Liver (tissue), 9 donors: ENCODE results near the gene RSPH4A. TPM values are rescaled to one million over a fixed set of nuclear protein-coding genes. Genes with fewer than 3 reads are reported as not detected.

Experiments used
- DNase-seq: peaks from one replicate; pipeline ENCODE4 v3.0.0-alpha.2; 2017; ENCODE audit warnings: low spot score
- H3K27ac ChIP-seq, 2 donors: one replicate each; pipeline ENCODE4 v1.7.0; 2013; ENCODE audit warnings: inconsistent platforms in 2 of 2, low read length in 2 of 2, control low read depth in 1 of 2, low read depth in 1 of 2, mild to moderate bottlenecking in 1 of 2
- H3K27me3 ChIP-seq, 4 donors: one replicate each; pipeline versions ENCODE4 v1.6.1 to v1.7.0; 2013; ENCODE audit warnings: low read length in 3 of 4, inconsistent platforms in 1 of 4, mild to moderate bottlenecking in 1 of 4, moderate library complexity in 1 of 4; ENCODE audit not compliant: control insufficient read depth in 4 of 4, insufficient read depth in 4 of 4
- H3K36me3 ChIP-seq, 4 donors: one replicate each; pipeline versions ENCODE4 v1.6.1 to v1.7.0; 2013; ENCODE audit warnings: low read length in 3 of 4, mild to moderate bottlenecking in 3 of 4, low read depth in 1 of 4, moderate library complexity in 1 of 4; ENCODE audit not compliant: control insufficient read depth in 4 of 4, insufficient read depth in 3 of 4
- H3K4me1 ChIP-seq, 4 donors: one replicate each; pipeline versions ENCODE4 v1.6.1 to v1.7.0; 2013; ENCODE audit warnings: low read length in 3 of 4, mild to moderate bottlenecking in 3 of 4, moderate library complexity in 1 of 4; ENCODE audit not compliant: control insufficient read depth in 4 of 4, insufficient read depth in 4 of 4
- H3K4me3 ChIP-seq, 3 donors: one replicate each; pipeline versions ENCODE4 v1.6.1 to v1.7.0; 2013; ENCODE audit warnings: low read length in 3 of 3, control low read depth in 1 of 3, low read depth in 1 of 3, mild to moderate bottlenecking in 1 of 3
- H3K9ac ChIP-seq, 2 donors: one replicate each; pipeline ENCODE4 v1.7.0; 2013; ENCODE audit warnings: low read length in 2 of 2, mild to moderate bottlenecking in 2 of 2, moderate library complexity in 2 of 2, control low read depth in 1 of 2, low read depth in 1 of 2
- H3K9me3 ChIP-seq, 4 donors: one replicate each; pipeline versions ENCODE4 v1.6.1 to v1.7.0; 2013; ENCODE audit warnings: low read length in 3 of 4; ENCODE audit not compliant: control insufficient read depth in 4 of 4
- FOXA2 ChIP-seq: IDR thresholded peaks from 2 replicates; pipeline ENCODE4 v1.6.1; 2016; ENCODE audit warnings: antibody characterized with exemption
- HNF4A ChIP-seq, 2 donors: conservative IDR thresholded peaks; 2 replicates each; pipeline ENCODE4 v1.6.1; 2016; ENCODE audit warnings: antibody characterized with exemption in 2 of 2, mild to moderate bottlenecking in 2 of 2
- MAX ChIP-seq: IDR thresholded peaks from 2 replicates; pipeline ENCODE4 v1.6.1; 2016; ENCODE audit warnings: antibody characterized with exemption
- NR2F2 ChIP-seq: IDR thresholded peaks from 2 replicates; pipeline ENCODE4 v1.6.1; 2016; ENCODE audit warnings: antibody characterized with exemption
- RAD21 ChIP-seq, 2 donors: IDR thresholded peaks; 2 replicates each; pipeline ENCODE4 v1.6.1; 2016; ENCODE audit warnings: antibody characterized with exemption in 2 of 2, mild to moderate bottlenecking in 2 of 2
- RXRA ChIP-seq, 2 donors: IDR thresholded peaks; 2 replicates each; pipeline ENCODE4 v1.6.1; 2017 to 2018; ENCODE audit warnings: antibody characterized with exemption in 2 of 2, mild to moderate bottlenecking in 1 of 2
- SP1 ChIP-seq: IDR thresholded peaks from 2 replicates; pipeline ENCODE4 v1.6.1; 2018; ENCODE audit warnings: antibody characterized with exemption, mild to moderate bottlenecking
- WGBS: extraction: QIAGEN DNeasy Blood & Tissue Kit; methylation state at CpG from one replicate; pipeline ENCODE4 v1.1.7; 2013; 5-methylcytosine and 5-hydroxymethylcytosine counted together
- polyA plus RNA-seq, 2 donors: library from polyadenylated mRNA; stranded (reverse) in 1 of 2; unstranded in 1 of 2; fragments of 200-250 nt in 1 of 2; fragments of >200 nt in 1 of 2; fragmentation: Nextera tagmentation in 1 of 2; extraction: Ambion mirVana in 1 of 2; gene quantifications; one replicate each; pipeline versions ENCODE4 v1.2.1 to v1.2.3, GENCODE V29; 2013 to 2015
- total RNA-seq, 2 donors: library from RNA; depleted of rRNA; stranded (reverse); fragments of >200 nt; gene quantifications; one replicate each; pipeline ENCODE4 v1.2.3, GENCODE V29; 2014
- TF ChIP-seq, protein P1 (sequence below): IDR thresholded peaks from 2 replicates; pipeline ENCODE4 v1.6.1; 2016; ENCODE audit warnings: antibody characterized with exemption
- TF ChIP-seq, protein P2 (sequence below): IDR thresholded peaks from 2 replicates; pipeline ENCODE4 v1.6.1; 2016; ENCODE audit warnings: antibody characterized with exemption
- TF ChIP-seq, protein P3 (sequence below): fragments of 150-350 bp; IDR thresholded peaks from 2 replicates; pipeline ENCODE4 v1.5.1; 2017; ENCODE audit warnings: improper control_type of control experiment, low read depth, low read length; ENCODE audit not compliant: missing input control
- TF ChIP-seq, protein P4 (sequence below): IDR thresholded peaks from 2 replicates; pipeline ENCODE4 v1.6.1; 2016; ENCODE audit warnings: antibody characterized with exemption, mild to moderate bottlenecking
- donor health status: healthy.
- donor health status: healthy.
- donor health status: healthy.
- donor health status: healthy.
- donor health status: healthy.

Gene RSPH4A
- total and polyA plus RNA-seq, 4 donors = 0.06 to 0.50 (median 0.10) TPM; not detected in 1

- Histone ChIP-seq H3K36me3 (peaks cover 2 to 14% (median 5%) of the 10 kb centered on the region in 4 donors), H3K9ac (no peak overlapping the region), H3K27ac (no peak overlapping the region), H3K27me3 (no peaks in the 10 kb centered on the region), H3K4me1 (no peaks in the 10 kb centered on the region), H3K4me3 (no peak overlapping the region), H3K9me3 (no peaks in the 10 kb centered on the region)
- 88% methylated on average over 3 of the region's 3 CpGs for WGBS
- TF ChIP-seq, protein P1, sequence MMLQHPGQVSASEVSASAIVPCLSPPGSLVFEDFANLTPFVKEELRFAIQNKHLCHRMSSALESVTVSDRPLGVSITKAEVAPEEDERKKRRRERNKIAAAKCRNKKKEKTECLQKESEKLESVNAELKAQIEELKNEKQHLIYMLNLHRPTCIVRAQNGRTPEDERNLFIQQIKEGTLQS = no peak
- TF ChIP-seq FOXA2 = no peak
- TF ChIP-seq, protein P2, sequence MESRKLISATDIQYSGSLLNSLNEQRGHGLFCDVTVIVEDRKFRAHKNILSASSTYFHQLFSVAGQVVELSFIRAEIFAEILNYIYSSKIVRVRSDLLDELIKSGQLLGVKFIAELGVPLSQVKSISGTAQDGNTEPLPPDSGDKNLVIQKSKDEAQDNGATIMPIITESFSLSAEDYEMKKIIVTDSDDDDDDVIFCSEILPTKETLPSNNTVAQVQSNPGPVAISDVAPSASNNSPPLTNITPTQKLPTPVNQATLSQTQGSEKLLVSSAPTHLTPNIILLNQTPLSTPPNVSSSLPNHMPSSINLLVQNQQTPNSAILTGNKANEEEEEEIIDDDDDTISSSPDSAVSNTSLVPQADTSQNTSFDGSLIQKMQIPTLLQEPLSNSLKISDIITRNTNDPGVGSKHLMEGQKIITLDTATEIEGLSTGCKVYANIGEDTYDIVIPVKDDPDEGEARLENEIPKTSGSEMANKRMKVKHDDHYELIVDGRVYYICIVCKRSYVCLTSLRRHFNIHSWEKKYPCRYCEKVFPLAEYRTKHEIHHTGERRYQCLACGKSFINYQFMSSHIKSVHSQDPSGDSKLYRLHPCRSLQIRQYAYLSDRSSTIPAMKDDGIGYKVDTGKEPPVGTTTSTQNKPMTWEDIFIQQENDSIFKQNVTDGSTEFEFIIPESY = no peak
- TF ChIP-seq, protein P3, sequence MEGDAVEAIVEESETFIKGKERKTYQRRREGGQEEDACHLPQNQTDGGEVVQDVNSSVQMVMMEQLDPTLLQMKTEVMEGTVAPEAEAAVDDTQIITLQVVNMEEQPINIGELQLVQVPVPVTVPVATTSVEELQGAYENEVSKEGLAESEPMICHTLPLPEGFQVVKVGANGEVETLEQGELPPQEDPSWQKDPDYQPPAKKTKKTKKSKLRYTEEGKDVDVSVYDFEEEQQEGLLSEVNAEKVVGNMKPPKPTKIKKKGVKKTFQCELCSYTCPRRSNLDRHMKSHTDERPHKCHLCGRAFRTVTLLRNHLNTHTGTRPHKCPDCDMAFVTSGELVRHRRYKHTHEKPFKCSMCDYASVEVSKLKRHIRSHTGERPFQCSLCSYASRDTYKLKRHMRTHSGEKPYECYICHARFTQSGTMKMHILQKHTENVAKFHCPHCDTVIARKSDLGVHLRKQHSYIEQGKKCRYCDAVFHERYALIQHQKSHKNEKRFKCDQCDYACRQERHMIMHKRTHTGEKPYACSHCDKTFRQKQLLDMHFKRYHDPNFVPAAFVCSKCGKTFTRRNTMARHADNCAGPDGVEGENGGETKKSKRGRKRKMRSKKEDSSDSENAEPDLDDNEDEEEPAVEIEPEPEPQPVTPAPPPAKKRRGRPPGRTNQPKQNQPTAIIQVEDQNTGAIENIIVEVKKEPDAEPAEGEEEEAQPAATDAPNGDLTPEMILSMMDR = no peak
- no peak for TF ChIP-seq SP1
- TF ChIP-seq MAX = no peak
- no peak for DNase-seq
Observed at GRCh38 chr6:116649129-116649528, 32.9 kb downstream of the RSPH4A start.

- Histone ChIP-seq H3K36me3 (peaks cover 2 to 20% (median 7%) of the 10 kb centered on the region in 4 donors), H3K4me3 (no peak overlapping the region)
- no peak for TF ChIP-seq RAD21 (IDR thresholded peaks at IDR 0.05)
- TF ChIP-seq HNF4A (conservative IDR thresholded peaks at IDR 0.05) = no peak
- no peak for TF ChIP-seq SP1
- TF ChIP-seq, protein P4, sequence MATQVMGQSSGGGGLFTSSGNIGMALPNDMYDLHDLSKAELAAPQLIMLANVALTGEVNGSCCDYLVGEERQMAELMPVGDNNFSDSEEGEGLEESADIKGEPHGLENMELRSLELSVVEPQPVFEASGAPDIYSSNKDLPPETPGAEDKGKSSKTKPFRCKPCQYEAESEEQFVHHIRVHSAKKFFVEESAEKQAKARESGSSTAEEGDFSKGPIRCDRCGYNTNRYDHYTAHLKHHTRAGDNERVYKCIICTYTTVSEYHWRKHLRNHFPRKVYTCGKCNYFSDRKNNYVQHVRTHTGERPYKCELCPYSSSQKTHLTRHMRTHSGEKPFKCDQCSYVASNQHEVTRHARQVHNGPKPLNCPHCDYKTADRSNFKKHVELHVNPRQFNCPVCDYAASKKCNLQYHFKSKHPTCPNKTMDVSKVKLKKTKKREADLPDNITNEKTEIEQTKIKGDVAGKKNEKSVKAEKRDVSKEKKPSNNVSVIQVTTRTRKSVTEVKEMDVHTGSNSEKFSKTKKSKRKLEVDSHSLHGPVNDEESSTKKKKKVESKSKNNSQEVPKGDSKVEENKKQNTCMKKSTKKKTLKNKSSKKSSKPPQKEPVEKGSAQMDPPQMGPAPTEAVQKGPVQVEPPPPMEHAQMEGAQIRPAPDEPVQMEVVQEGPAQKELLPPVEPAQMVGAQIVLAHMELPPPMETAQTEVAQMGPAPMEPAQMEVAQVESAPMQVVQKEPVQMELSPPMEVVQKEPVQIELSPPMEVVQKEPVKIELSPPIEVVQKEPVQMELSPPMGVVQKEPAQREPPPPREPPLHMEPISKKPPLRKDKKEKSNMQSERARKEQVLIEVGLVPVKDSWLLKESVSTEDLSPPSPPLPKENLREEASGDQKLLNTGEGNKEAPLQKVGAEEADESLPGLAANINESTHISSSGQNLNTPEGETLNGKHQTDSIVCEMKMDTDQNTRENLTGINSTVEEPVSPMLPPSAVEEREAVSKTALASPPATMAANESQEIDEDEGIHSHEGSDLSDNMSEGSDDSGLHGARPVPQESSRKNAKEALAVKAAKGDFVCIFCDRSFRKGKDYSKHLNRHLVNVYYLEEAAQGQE = no peak
- no peak for TF ChIP-seq RXRA (IDR thresholded peaks at IDR 0.05)
- TF ChIP-seq NR2F2 = no peak
Observed at GRCh38 chr6:116651916-116652315, 35.6 kb downstream of the RSPH4A start.

More at GRCh38 chr6:116651916-116652315, 35.6 kb downstream of the RSPH4A start:
- no peak for DNase-seq
- Histone ChIP-seq H3K27ac (no peak overlapping the region), H3K27me3 (no peaks in the 10 kb centered on the region), H3K9ac (no peak overlapping the region), H3K9me3 (no peaks in the 10 kb centered on the region), H3K4me1 (no peaks in the 10 kb centered on the region)
- WGBS = 88% methylated on average over 4 of the region's 4 CpGs
